ENCODE results near the gene NPM3. TPM values are rescaled to one million over a fixed set of nuclear protein-coding genes. Genes with fewer than 3 reads are reported as not detected.

Gene NPM3
- total RNA-seq, 4 donors from 2014 or later = 17.5 to 47.7 (median 30.1) TPM

DNA sequence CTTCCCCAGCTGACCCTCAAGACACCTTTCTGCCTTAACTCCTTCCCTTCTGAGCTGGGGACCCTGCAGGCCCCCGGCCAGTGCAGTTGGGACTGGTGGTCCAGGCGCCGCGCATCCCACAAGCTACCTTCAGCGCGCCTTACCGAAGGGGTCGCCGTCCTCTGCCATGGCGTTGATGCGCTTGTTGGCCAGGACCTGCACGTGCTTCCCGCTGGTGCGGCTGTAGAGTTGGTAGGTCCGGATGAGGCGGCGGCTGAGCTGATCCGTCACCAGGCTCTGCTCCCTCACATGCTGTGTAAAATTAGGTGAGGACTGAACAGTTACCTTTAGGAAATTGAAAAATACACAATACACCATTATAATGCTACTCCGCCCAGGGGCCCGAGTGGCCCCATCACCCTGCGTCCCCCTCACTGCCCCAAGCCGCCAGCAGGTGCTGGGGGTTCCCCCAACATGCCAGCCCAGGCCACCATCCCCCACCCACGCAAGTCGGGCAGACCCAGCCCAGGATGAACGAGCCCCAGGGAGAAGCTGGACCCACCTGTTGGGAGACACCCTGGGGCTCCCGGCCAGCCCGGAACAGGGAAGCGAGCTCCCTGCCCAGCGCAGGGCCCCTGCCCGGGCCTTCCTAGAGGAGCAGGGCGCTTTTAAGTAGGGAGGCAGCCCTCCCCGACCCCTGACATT is 8.5 kb downstream of the NPM3 start:
- DNase-seq (ENCODE audit: low spot score in 2 of 2) = no peak
- H3K4me1 ChIP-seq = peaks cover 0 to 44% (median 18%) of the 10 kb centered on the region in 4 donors

DNA sequence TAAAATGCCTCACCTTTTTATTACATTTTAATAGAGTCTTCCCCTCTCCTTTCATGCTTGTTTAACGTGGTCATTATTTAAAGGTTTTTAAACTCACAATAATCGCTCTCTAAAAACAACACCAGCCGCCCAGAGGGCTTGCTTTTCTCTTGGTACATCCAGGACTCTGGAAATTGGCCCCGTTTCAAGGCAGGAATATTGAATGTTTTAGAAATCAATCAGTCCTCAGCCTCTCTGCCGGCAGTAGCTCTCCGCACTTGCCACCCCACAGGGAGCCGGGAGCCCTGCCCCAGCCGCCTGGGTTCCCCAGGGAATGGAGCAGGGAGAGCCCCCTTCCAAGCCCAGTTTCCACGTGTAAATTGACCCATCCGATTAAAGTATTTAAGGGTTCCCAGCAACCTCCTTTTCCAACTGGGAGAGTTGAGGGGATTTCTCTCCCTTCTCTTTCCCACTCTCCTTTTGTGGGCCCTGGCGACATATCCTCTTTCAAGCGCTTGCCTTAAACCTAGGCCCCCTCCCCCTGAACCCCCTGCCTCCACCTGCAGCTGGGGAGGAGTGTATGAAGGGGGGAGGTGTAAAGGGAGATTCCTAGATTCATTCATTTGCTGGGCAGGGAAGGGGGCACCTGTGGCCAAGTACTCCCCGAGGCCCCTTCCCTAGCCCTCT is 9.2 kb downstream of the NPM3 start:
- 29% methylated on average over 13 of the region's 13 CpGs for WGBS, 2 donors

More for the DNA sequence above, 8.5 kb downstream of the NPM3 start:
- TF ChIP-seq EP300 (IDR thresholded peaks at IDR 0.05) (no peak), POLR2A (IDR thresholded peaks at IDR 0.05) (no peak)
- TF ChIP-seq, protein P1, sequence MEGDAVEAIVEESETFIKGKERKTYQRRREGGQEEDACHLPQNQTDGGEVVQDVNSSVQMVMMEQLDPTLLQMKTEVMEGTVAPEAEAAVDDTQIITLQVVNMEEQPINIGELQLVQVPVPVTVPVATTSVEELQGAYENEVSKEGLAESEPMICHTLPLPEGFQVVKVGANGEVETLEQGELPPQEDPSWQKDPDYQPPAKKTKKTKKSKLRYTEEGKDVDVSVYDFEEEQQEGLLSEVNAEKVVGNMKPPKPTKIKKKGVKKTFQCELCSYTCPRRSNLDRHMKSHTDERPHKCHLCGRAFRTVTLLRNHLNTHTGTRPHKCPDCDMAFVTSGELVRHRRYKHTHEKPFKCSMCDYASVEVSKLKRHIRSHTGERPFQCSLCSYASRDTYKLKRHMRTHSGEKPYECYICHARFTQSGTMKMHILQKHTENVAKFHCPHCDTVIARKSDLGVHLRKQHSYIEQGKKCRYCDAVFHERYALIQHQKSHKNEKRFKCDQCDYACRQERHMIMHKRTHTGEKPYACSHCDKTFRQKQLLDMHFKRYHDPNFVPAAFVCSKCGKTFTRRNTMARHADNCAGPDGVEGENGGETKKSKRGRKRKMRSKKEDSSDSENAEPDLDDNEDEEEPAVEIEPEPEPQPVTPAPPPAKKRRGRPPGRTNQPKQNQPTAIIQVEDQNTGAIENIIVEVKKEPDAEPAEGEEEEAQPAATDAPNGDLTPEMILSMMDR (IDR thresholded peaks at IDR 0.05) = no peak
- no peak overlapping the region for H3K4me3 ChIP-seq
- no peaks in the 10 kb centered on the region for H3K9me3 ChIP-seq
- 15% methylated on average over 21 to 27 of the region's 32 CpGs for WGBS, 2 donors
- H3K36me3 ChIP-seq = peaks cover 0 to 7% (median 0%) of the 10 kb centered on the region in 3 donors
- H3K27ac ChIP-seq = no peak overlapping the region
- H3K27me3 ChIP-seq = peaks cover 0 to 86% of the 10 kb centered on the region in 2 donors

GRCh38 chr10:101772895-101773761 is 10.1 kb downstream of the NPM3 start:
- peaks cover 0 to 11% (median 0%) of the 10 kb centered on the region in 3 donors for H3K36me3 ChIP-seq
- H3K27me3 ChIP-seq = peaks cover 0 to 73% of the 10 kb centered on the region in 2 donors
- 27 to 29% methylated on average over 19 of the region's 21 CpGs for WGBS, 2 donors
- no peak overlapping the region for H3K4me3 ChIP-seq
- H3K4me1 ChIP-seq = peaks cover 0 to 31% (median 8%) of the 10 kb centered on the region in 4 donors
- no peak overlapping the region for H3K27ac ChIP-seq
- DNase-seq (ENCODE audit: low spot score in 2 of 2) = no peak
- TF ChIP-seq EP300 (IDR thresholded peaks at IDR 0.05) = no peak
- no peak for TF ChIP-seq POLR2A (IDR thresholded peaks at IDR 0.05)
- TF ChIP-seq, protein P1 (IDR thresholded peaks at IDR 0.05) = no peak
- no peaks in the 10 kb centered on the region for H3K9me3 ChIP-seq

More for the DNA sequence above, 9.2 kb downstream of the NPM3 start:
- DNase-seq (ENCODE audit: low spot score in 2 of 2) = no peak
- Histone ChIP-seq H3K4me3 (no peak overlapping the region), H3K9me3 (no peaks in the 10 kb centered on the region), H3K27me3 (peaks cover 0 to 79% of the 10 kb centered on the region in 2 donors), H3K27ac (no peak overlapping the region), H3K36me3 (peaks cover 0 to 11% (median 0%) of the 10 kb centered on the region in 3 donors), H3K4me1 (peaks cover 0 to 37% (median 11%) of the 10 kb centered on the region in 4 donors)
- TF ChIP-seq EP300 (IDR thresholded peaks at IDR 0.05) = no peak
- TF ChIP-seq, protein P1 (IDR thresholded peaks at IDR 0.05) = no peak
- TF ChIP-seq POLR2A (IDR thresholded peaks at IDR 0.05) = no peak

DNA sequence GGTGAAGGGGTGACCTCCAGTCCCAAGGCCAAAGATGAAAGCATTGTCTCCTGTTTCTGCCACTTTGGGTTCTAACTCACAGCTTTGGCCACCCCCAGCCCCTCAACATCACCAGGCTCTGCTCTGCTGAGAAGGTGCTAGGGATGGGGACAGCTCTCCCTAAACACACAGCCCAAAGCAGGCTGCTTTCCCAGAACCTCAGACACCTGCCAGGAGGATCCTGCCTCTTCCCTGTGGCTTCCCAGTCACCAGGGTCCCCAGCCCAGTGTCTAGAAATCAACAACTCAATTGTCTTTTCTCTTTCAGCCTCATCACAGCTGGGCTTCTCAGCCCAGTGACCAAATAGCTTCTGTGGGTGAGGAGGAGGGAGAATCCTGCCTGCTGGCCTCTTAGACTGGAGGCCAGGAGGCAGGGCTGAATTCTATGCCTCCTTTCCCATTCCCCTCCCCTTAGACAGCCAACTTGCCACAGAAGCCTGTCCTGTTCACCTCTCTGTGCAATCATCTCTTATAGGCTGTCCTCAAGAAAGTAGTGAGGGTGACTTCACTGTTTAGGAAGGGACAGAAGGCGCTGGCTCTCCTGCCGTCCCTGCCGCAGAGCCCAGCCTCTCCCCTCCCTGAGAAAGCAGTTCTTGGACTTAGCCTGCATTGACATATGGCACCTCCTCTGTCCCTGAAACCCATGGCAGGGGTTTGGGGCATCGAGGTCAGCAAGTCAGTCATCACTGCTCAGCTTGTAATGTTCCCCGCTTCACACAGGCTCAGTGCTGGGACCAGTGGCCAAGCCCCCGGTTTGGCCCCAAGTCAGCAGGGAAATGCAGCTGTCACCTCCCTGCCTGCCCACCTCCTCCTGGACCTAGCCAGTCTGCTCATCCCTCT is 11.0 kb downstream of the NPM3 start:
- no peak for DNase-seq (ENCODE audit: low spot score in 2 of 2)
- Histone ChIP-seq H3K4me3 (no peak overlapping the region), H3K36me3 (peaks cover 0 to 11% (median 0%) of the 10 kb centered on the region in 3 donors), H3K27ac (no peak overlapping the region), H3K9me3 (no peaks in the 10 kb centered on the region), H3K4me1 (peaks cover 0 to 31% (median 8%) of the 10 kb centered on the region in 4 donors), H3K27me3 (peaks cover 0 to 65% of the 10 kb centered on the region in 2 donors)
- 73 to 78% methylated on average over 6 of the region's 6 CpGs for WGBS, 2 donors
- TF ChIP-seq POLR2A (IDR thresholded peaks at IDR 0.05) (no peak), EP300 (IDR thresholded peaks at IDR 0.05) (no peak)
- TF ChIP-seq, protein P1 (IDR thresholded peaks at IDR 0.05) = no peak
